SW 1271 (cell line): Measurements from ENCODE around the gene SLC1A4.
"Not testable (repeated sequence)": the region's sequence is repeated elsewhere in the genome, so short reads cannot be mapped to it uniquely, and the experiment has no call there.

ENCODE experiments used
- DNase-seq, 2 experiments: peaks; one replicate each; lab custom pipeline; 2025; lab: John Stamatoyannopoulos, UW

SLC1A4 gene

GRCh38 chr2:64989126-64989981 lies at the start of gene SLC1A4:
TSS of gene SLC1A4 (plus strand) at chr2:64989399. CDS start at chr2:64989644, 245 bp downstream.
- no peak for DNase-seq

DNA sequence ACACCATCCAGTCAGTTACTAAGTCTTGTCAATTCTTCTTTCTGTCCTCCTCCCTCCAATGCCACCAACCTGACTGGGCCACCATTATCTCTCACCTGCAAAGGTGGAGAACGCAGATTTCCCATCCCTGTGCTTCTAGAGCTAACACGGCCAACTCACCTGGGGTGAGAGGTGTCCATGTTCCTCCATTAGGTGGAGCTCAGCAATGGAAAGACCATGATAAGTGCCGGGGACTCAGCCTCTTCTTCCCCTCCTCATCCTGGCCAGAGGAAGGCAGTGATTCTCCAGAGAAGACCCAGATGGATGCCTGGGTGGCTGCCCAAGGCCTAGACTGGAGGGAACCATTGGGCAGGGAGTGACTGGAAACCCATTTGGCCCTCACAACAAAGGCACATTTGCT lies 48.1 kb upstream of the SLC1A4 start:
- DNase-seq: no peak

DNA sequence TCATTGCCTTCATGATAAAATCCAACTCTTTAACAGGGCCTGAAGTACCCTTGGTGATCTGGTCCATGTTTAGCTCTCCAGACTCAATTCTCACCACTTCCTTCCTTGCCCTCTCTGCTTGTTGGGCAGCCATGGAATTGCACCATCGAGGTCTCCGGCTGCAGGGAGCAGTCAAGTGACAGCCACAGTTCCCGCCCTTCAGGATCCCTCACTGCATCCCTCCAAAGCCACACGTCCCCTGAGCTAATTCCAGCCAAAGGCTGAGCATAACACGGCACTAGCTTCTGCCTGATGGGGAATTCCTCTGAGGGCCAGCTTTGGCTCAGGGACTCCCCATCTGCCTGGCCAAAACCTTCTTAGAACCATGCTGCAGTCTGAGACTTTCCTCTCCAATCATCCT lies 47.4 kb upstream of the SLC1A4 start:
- DNase-seq: no peak

DNA sequence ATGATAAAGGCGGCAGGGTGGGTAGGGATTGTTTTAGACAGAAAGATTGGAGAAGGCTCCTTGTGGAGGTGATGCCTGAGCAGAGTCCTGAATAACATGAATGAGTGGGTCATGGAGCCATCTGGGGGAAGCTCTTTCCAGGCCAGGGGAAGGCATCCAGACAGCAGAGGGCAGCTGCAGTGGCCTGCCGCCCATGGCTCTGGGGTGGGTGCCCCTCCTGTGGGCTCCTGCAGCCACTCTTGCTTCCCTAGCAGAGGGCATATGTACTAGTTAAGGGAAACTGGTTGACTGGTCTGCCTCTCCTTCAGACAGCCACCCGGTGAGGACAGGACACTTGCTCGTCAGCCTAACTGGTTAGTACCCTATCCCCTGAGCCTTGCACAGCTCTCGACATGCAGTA lies 46.5 kb upstream of the SLC1A4 start:
- no peak for DNase-seq

DNA sequence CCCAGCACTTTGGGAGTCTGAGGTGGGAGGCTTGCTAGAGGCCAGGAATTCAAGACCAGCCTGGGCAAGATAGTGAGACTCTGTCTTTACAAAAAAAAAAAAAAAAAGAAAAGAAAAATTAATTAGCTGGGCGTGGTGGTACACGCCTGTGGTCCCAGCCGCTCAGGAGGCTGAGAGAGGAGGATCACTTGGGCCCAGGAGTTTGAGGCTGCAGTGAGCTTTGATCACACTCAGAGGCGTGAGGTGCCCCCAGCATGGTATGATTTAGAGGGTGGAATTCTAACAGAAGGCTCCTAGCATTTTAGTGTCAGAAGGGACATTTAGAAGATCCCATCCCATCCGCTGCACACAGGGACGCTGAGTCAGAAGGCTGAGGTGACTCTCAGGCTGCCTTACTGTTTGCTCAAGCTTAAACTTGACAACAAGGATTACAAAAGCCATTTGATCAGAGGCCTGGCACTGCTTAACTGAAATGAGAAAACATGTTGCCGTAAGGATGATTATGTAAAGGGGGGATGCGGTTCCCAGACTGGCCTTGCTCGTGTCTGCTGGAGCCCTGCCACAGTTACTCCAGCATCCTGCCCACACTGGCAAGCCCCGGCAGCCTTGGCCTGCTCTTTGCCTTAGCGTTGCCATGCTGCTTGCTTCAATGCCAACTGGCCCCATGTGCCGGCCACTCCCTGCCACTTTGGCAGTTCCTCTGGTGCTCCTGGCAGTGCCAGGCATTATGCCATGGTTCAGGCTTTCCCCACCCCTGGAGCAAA lies 45.6 kb upstream of the SLC1A4 start:
- no peak for DNase-seq

DNA sequence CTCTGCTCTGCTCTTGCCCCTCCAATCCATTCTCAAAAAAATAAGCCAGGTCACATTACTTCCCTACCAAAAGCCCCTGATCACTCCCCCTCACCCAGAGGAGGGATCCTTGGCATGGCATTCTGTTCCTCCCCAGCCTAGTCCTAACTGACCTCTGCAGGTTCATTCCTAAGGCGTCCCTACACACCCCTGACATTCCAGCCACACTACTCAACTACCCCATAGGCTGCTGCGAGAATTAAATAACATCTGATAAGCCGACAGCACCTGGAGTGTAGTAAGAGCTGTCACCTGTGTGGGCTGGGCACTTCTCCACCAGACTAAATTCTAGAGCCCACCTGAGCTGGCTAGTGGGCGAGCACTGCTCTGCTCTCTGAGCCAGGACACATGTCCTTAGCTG lies 44.7 kb upstream of the SLC1A4 start:
- DNase-seq: no peak

DNA sequence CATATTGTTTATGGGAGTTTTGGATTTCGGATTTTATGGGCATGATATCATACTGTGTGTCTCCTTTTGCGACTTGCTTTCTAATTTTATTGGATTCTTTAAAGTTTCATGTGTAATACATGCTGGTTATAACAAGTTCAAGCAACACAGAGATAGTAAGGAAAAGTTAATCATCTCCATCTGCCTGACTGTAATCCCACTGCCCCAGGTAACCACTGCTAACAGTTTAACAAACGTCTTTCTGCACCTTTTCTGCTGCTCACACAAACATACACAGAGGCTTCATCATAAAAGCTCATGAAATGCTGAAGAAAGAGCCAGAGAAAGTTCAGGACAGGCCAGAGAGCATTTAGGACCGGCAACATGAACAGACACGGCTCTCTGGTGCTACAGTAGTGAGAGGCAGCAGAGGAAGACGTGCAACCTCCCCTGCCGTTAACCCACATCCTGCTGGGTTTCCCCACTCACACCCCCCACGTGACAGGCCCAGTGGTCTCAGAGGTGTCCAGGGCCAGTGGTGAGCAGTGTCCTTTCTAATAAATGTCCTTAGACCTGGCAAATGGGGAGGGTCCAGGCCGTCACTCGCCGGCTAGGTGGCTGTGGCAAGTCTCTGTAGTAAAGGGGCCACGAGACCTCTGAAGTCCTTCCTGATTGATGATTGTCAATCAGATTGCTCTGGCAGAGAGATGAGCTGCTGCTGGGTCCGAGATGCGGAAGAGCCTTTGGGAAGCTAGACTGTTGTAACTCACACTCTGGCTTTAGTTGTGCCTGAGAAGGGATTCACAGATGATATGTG lies 43.0 kb upstream of the SLC1A4 start:
- DNase-seq: no peak

- DNase-seq: no peak
Measured at GRCh38 chr2:64946769-64947247, 42.4 kb upstream of the SLC1A4 start.

DNA sequence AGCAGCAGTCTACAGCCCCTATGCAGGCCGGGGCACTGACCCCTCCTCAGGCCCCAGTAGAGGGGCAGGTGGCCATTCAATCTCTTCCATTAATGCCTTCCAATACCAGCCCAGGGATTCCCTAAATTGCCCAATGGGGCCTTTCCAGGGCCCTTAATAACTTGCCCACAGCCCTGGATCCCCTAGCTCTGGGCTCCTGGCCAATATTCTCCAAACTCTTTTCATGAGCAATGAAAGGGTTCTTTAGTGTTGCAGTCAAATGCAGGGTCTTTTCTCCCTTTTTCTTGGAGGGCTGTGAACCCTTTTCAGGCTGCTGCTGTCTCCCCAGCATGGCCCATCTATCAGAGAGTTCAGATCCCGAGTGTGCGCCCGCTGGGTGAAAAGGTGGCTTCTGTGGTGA lies 41.3 kb upstream of the SLC1A4 start:
- no peak for DNase-seq

- DNase-seq: no peak
Measured at GRCh38 chr2:64950226-64951160, 38.7 kb upstream of the SLC1A4 start.

- no peak for DNase-seq
Measured at GRCh38 chr2:64951306-64951953, 37.8 kb upstream of the SLC1A4 start.

GRCh38 chr2:64952096-64952495 lies 37.1 kb upstream of the SLC1A4 start:
- no peak for DNase-seq

- DNase-seq: no peak
Measured at GRCh38 chr2:64952511-64953482, 36.4 kb upstream of the SLC1A4 start.

DNA sequence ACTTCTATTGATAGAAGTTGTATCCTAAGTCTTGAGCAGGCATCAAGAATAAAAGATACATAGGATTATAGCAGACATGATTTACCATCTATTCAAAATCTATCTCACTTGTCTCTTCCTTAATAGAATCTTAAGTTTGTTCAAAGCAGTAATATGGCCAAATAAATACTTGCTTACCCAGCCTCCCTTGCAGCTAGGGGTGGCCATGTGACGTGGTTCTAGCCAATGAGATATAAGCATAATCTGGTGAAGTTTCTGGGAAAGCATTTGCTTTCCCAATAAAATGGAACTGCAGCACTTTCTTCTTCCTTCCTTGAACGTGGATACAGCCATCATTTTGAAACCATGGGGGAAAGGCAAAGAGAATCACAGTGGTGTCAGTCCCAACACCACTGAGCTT lies 33.7 kb upstream of the SLC1A4 start:
- DNase-seq: no peak

DNA sequence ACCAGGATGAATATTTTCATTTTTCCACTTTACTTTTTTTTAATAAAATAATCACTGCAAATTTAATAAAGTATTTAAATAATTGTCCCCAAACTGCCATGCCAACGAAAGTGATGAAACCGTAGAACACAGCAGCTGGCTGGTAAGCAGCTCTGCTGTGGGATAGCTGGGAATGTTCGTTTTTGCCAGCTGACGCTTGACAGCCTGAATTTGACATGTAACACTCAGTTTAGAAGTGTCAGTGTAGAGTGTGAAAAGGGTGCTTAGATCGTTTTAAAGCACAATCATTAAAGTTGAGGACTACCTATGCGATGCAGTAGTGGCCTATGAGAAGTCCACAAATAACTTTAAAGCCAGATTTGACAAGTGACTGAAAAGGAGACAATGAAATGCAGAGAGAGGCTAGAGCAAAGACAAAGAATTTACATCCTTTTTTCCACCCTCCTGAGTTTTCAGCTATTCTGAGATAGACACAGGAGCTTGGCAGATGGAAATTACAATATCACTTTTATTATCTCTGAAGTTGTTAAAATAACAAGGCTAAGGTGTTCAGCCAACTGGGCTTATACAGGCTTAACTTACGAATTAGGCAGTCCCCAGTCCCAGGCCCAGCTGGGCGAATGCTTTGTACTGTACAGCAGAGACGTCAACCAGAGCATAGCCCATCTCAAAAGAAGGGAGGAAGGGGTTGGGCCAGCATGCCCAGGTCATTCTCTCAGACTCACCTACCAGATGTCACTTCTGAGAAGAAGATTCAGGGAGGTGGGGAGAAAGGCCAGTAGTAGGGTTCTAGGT lies 31.9 kb upstream of the SLC1A4 start:
- DNase-seq: no peak

GRCh38 chr2:64958556-64958955 lies 30.6 kb upstream of the SLC1A4 start:
- DNase-seq: no peak

DNA sequence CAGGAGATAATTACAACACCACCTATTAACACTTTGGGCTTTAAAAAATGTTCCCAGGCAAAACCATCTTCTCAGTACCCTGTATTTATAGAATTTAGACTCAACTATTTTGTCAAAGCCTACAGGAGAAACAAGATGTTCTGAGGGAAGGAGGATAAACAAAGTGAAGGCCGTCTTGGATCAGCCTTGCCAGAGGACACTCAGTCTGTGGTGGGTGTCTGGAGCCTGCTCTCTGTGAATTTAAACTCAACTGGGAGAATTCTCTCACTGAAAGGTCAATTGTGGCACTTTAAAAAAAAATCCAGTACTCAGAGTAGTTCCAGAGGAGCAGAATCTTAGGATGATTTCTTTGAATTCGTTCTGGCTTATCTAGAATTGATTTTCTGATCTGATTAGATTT lies 28.4 kb upstream of the SLC1A4 start:
- no peak for DNase-seq

DNA sequence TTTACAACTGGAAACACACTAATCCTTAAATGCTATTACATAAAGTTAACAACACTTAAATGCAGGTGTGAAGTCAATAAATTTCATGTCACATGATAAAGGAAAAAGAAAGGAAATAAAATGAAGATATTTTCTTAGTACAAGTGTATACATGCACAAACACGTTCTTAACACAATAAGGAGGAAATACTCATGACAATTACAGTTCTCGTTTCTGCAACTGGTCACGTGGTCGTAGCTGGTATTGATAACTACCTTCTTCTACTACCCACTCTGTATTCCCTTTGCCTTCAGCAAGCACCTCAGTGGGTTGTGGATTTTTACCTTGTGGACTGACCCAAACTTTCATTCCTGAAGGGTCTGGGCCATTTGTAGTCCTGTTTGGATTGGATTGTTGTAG lies 26.1 kb upstream of the SLC1A4 start:
- not testable (repeated sequence) for DNase-seq

DNA sequence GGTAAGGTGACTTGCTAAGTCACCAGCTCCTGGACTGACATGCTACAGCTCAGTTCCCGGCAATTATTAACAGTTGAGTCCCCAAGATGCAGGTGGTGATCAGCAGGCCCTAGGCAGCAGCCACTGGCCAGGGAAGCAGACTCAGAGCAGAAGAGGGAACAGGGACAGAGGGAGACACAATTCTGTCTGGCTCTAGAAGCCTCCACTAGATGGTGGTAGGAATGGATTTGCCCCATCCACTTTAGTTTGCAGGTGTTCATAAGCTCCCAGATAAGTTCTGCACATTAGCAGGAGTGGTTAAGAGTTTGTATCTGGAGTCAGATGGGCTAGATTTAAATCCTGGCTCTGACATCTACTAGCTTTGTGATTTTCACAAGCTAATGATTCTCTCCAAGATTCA lies 25.5 kb upstream of the SLC1A4 start:
- DNase-seq: no peak
